IMR-90 (cell line): ENCODE measurements around the gene DNMT3B. TPM values are rescaled to one million over a fixed set of nuclear protein-coding genes. Genes with fewer than 3 reads are reported as not detected.
A peak's percentile ranks its signal among the peaks of the same experiment; 100 is the strongest.

Source experiments
- ATAC-seq: fragments of 200-7000 bp; cut with Tn5 transposase; 2 replicates; pipeline ENCODE4 v1.9.1; 2020; ENCODE audit warnings: low read depth, mild to moderate bottlenecking, moderate library complexity
- BruUV-seq: library from RNA; stranded (reverse); fragments of 400-500 nt; replicated peaks from 2 replicates; lab custom pipeline; 2021; lab: Mats Ljungman, UMichigan
- CTCF ChIA-PET: fragments of 300-600 bp; formaldehyde crosslinking; extraction: SDS; loops from one replicate; lab custom pipeline; 2021; ENCODE audit warnings: antibody characterized with exemption; lab: Yijun Ruan, JAX
- POLR2A ChIA-PET: fragments of 300-600 bp; sonication (Branson Sonifier 250); formaldehyde crosslinking; loops from one replicate; lab custom pipeline; 2022; ENCODE audit warnings: antibody characterized with exemption; ENCODE audit not compliant: unreplicated experiment; lab: Charles Lee
- DNase-seq: peaks from one replicate; pipeline ENCODE4 v3.0.0; 2013
- H2AFZ ChIP-seq: replicated peaks from 2 replicates; pipeline ENCODE3; 2013; ENCODE audit warnings: low read length, mild to moderate bottlenecking; ENCODE audit not compliant: poor library complexity
- H2AK5ac ChIP-seq: 2 replicates; pipeline ENCODE4 v1.6.1; 2013; ENCODE audit warnings: low read depth, low read length, inconsistent platforms
- H2AK9ac ChIP-seq: replicated peaks from 2 replicates; pipeline ENCODE3; 2013; ENCODE audit warnings: mild to moderate bottlenecking, low read depth, low read length, moderate library complexity; ENCODE audit not compliant: poor library complexity
- H2BK120ac ChIP-seq: 2 replicates; pipeline ENCODE4 v1.6.1; 2013; ENCODE audit warnings: low read depth, low read length, inconsistent platforms
- H2BK15ac ChIP-seq: 3 replicates; pipeline ENCODE4 v1.6.1; 2013; ENCODE audit warnings: low read depth, low read length, inconsistent platforms
- H2BK20ac ChIP-seq: 2 replicates; pipeline ENCODE4 v1.6.1; 2013; ENCODE audit warnings: low read depth, mild to moderate bottlenecking, inconsistent platforms, low read length, moderate library complexity
- H2BK5ac ChIP-seq: 2 replicates; pipeline ENCODE4 v1.6.1; 2013; ENCODE audit warnings: mild to moderate bottlenecking, low read depth, low read length, inconsistent platforms; ENCODE audit not compliant: poor library complexity, severe bottlenecking
- H3K14ac ChIP-seq: replicated peaks from 2 replicates; pipeline ENCODE4 v1.6.1; 2013; ENCODE audit warnings: low read depth, low read length, inconsistent platforms
- H3K18ac ChIP-seq: 2 replicates; pipeline ENCODE4 v1.6.1; 2013; ENCODE audit warnings: low read depth, low read length, control low read depth
- H3K23ac ChIP-seq: 2 replicates; pipeline ENCODE4 v1.6.1; 2013; ENCODE audit warnings: low read depth, low read length, inconsistent platforms
- H3K27ac ChIP-seq: 2 replicates; pipeline ENCODE4 v1.5.1; 2013; ENCODE audit warnings: mild to moderate bottlenecking, control low read depth, low read length; ENCODE audit not compliant: insufficient read depth
- H3K27me3 ChIP-seq: 2 replicates; pipeline ENCODE4 v1.6.1; 2013; ENCODE audit warnings: low read length; ENCODE audit not compliant: control insufficient read depth, insufficient read depth
- H3K36me3 ChIP-seq: 2 replicates; pipeline ENCODE4 v1.6.1; 2013; ENCODE audit warnings: low read length, mixed read lengths; ENCODE audit not compliant: control insufficient read depth, insufficient read depth
- H3K4ac ChIP-seq: 2 replicates; pipeline ENCODE4 v1.6.1; 2013; ENCODE audit warnings: low read depth, low read length, inconsistent platforms
- H3K4me1 ChIP-seq: 2 replicates; pipeline ENCODE4 v1.6.1; 2013; ENCODE audit warnings: low read length, mixed read lengths; ENCODE audit not compliant: control insufficient read depth, insufficient read depth
- H3K4me2 ChIP-seq: 2 replicates; pipeline ENCODE4 v1.6.1; 2013; ENCODE audit warnings: low read depth, mild to moderate bottlenecking, control low read depth, low read length, moderate library complexity
- H3K4me3 ChIP-seq: 2 replicates; pipeline ENCODE4 v1.5.1; 2013; ENCODE audit warnings: low read depth, mild to moderate bottlenecking, control low read depth, low read length, moderate library complexity; ENCODE audit not compliant: insufficient read depth
- H3K56ac ChIP-seq: 2 replicates; pipeline ENCODE4 v1.6.1; 2013; ENCODE audit warnings: low read length, inconsistent platforms; ENCODE audit not compliant: insufficient read depth; ENCODE audit errors: extremely low read depth
- H3K79me1 ChIP-seq, 2 experiments: 2 replicates each; pipeline ENCODE4 v1.6.1; 2013; ENCODE audit warnings: low read length in 2 of 2, inconsistent platforms in 1 of 2, low read depth in 1 of 2
- H3K9ac ChIP-seq: 2 replicates; pipeline ENCODE4 v1.6.1; 2013; ENCODE audit warnings: low read depth, low read length, control low read depth
- H3K9me1 ChIP-seq: 2 replicates; pipeline ENCODE4 v1.6.1; 2013; ENCODE audit warnings: low read length, inconsistent platforms; ENCODE audit not compliant: insufficient read depth
- H3K9me3 ChIP-seq: 2 replicates; pipeline ENCODE4 v1.6.1; 2013; ENCODE audit warnings: low read length; ENCODE audit not compliant: control insufficient read depth, insufficient read depth
- H4K20me1 ChIP-seq: 2 replicates; pipeline ENCODE4 v1.6.1; 2013; ENCODE audit warnings: low read length, inconsistent platforms; ENCODE audit not compliant: insufficient read depth
- H4K5ac ChIP-seq: 2 replicates; pipeline ENCODE4 v1.6.1; 2013; ENCODE audit warnings: mild to moderate bottlenecking, low read depth, low read length, control low read depth
- H4K8ac ChIP-seq, 2 experiments: 2 replicates each; pipeline ENCODE4 v1.6.1; 2013; ENCODE audit warnings: low read depth in 2 of 2, low read length in 2 of 2, control low read depth in 1 of 2, inconsistent platforms in 1 of 2
- H4K91ac ChIP-seq: 2 replicates; pipeline ENCODE4 v1.6.1; 2013; ENCODE audit warnings: low read depth, low read length, inconsistent platforms; ENCODE audit not compliant: insufficient read depth
- BHLHE40 ChIP-seq: fragments of 150-350 bp; IDR thresholded peaks from 2 replicates; pipeline ENCODE4 v1.6.1; 2016; ENCODE audit warnings: mild to moderate bottlenecking, low read depth, low read length
- CEBPB ChIP-seq: IDR thresholded peaks from 2 replicates; pipeline ENCODE4 v1.6.1; 2012; ENCODE audit warnings: low read depth, low read length, improper control_type of control experiment
- CHD1 ChIP-seq: IDR thresholded peaks from 2 replicates; pipeline ENCODE4 v1.6.1; 2012; ENCODE audit warnings: low read depth, low read length, improper control_type of control experiment
- FOS ChIP-seq: fragments of 150-350 bp; IDR thresholded peaks from 2 replicates; pipeline ENCODE4 v1.6.1; 2016; ENCODE audit warnings: low read depth, low read length
- MAFK ChIP-seq: IDR thresholded peaks from 2 replicates; pipeline ENCODE4 v1.6.1; 2012; ENCODE audit warnings: low read depth, low read length, improper control_type of control experiment
- MAZ ChIP-seq: IDR thresholded peaks from 2 replicates; pipeline ENCODE4 v1.6.1; 2012; ENCODE audit warnings: low read depth, mild to moderate bottlenecking, low read length, improper control_type of control experiment, moderate library complexity, borderline replicate concordance
- MXI1 ChIP-seq: IDR thresholded peaks from 2 replicates; pipeline ENCODE4 v1.6.1; 2012; ENCODE audit warnings: low read depth, mild to moderate bottlenecking, low read length, moderate library complexity, borderline replicate concordance
- NFE2L2 ChIP-seq: fragments of 150-350 bp; IDR thresholded peaks from 2 replicates; pipeline ENCODE4 v1.6.1; 2016; ENCODE audit warnings: low read depth, mild to moderate bottlenecking, low read length
- POLR2A ChIP-seq: IDR thresholded peaks from 2 replicates; pipeline ENCODE4 v1.6.1; 2012; ENCODE audit warnings: mild to moderate bottlenecking, low read depth, low read length
- RAD21 ChIP-seq: IDR thresholded peaks from 2 replicates; pipeline ENCODE4 v1.6.1; 2012; ENCODE audit warnings: low read length, improper control_type of control experiment
- RCOR1 ChIP-seq: IDR thresholded peaks from 2 replicates; pipeline ENCODE4 v1.6.1; 2012; ENCODE audit warnings: mild to moderate bottlenecking, low read length, improper control_type of control experiment; ENCODE audit not compliant: insufficient replicate concordance
- RFX5 ChIP-seq: IDR thresholded peaks from 2 replicates; pipeline ENCODE4 v1.8.0; 2012; ENCODE audit warnings: low read depth, mild to moderate bottlenecking, low read length, moderate library complexity
- SMC3 ChIP-seq: fragments of 150-350 bp; IDR thresholded peaks from 2 replicates; pipeline ENCODE4 v1.6.1; 2016; ENCODE audit warnings: low read depth, mild to moderate bottlenecking, antibody characterized with exemption, low read length, moderate library complexity
- WGBS, 2 experiments: methylation state at CpG; one replicate each; pipeline versions ENCODE4 v1.1.5 to v1.1.7; 2013; ENCODE audit warnings: missing lambda C conversion rate in 2 of 2; ENCODE audit not compliant: insufficient read length in 1 of 2; ENCODE audit errors: extremely low coverage in 2 of 2; 5-methylcytosine and 5-hydroxymethylcytosine counted together
- dilution Hi-C: fragments of 300-500 bp; cut with HindIII; formaldehyde crosslinking; loops from one replicate; pipeline ENCODE4 v1.14.3; 2018; ENCODE audit warnings: low sequenced_read_pairs; ENCODE audit not compliant: unreplicated experiment
- in situ Hi-C: fragments of 300-500 bp; cut with MboI; formaldehyde crosslinking; loops from 3 replicates; pipeline ENCODE4 v1.14.3; 2019; ENCODE audit warnings: low sequenced_read_pairs, inconsistent platforms, mixed read lengths
- intact Hi-C: fragments of 100-400 bp; cut with micrococcal nuclease; formaldehyde crosslinking; loops from 2 replicates; pipeline ENCODE4 v1.10.0; 2022
- polyA plus RNA-seq, 3 experiments: library from polyadenylated mRNA; depleted of rRNA; stranded (reverse); fragments of >200 nt; gene quantifications; 2 replicates each; pipeline ENCODE4 v1.2.3, GENCODE V29; 2012; ENCODE audit warnings: low replicate concordance in 1 of 3
- total RNA-seq: library from RNA; depleted of rRNA; stranded (reverse); fragments of >200 nt; gene quantifications from 2 replicates; pipeline ENCODE4 v1.2.3, GENCODE V29; 2012
- TF ChIP-seq, protein P1 (sequence below): conservative IDR thresholded peaks from 2 replicates; pipeline ENCODE4 v1.5.1; 2012; ENCODE audit warnings: mild to moderate bottlenecking, low read depth, low read length, improper control_type of control experiment
- TF ChIP-seq, protein P2 (sequence below): fragments of 150-350 bp; IDR thresholded peaks from 2 replicates; pipeline ENCODE4 v1.6.1; 2017; ENCODE audit warnings: mild to moderate bottlenecking, antibody characterized with exemption, low read length, low read depth
- TF ChIP-seq, protein P3 (sequence below): fragments of 150-350 bp; IDR thresholded peaks from 2 replicates; pipeline ENCODE4 v1.6.1; 2016; ENCODE audit warnings: low read depth, mild to moderate bottlenecking, low read length, moderate library complexity, borderline replicate concordance

The DNMT3B gene
- total and polyA plus RNA-seq, 2 of the 4 experiments (the other 2 are of a cell fraction) = 1.3 to 1.9 TPM

DNA sequence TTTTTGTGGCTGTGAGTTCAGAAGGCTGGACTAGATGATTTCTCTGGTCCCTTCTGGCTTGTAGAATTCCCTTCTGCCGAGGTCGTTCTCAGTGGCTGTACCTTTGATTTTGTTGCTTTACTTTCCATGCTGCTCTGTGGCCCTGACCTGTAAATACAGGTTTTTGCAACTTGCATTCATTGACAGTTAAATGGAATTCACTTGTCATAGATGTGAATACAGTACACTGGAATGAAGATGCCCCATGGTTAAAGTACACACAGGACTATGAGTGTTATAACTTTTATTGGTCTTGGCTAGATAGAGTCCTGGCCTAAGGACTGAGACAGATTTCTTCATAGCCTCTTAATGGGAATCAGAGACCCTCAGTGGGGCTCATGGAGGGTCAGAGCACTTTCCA is 83.6 kb downstream of the DNMT3B start:
- H3K79me1 ChIP-seq = peaks cover 28 to 76% of the 10 kb centered on the region in 2 experiments
- H4K20me1 ChIP-seq = peaks cover 44% of the 10 kb centered on the region
- ChIA-PET POLR2A (no interaction called here), CTCF (no interaction called here)
- in situ Hi-C loops (no loop called here), intact Hi-C loops (no loop called here), dilution Hi-C loops (no loop called here)
- no peak overlapping the region for H3K4me3 ChIP-seq
- BruUV-seq = no TSS peak
- H2AK5ac ChIP-seq = no peak overlapping the region
- no peak overlapping the region for H4K91ac ChIP-seq
- H4K5ac ChIP-seq = no peak overlapping the region
- no peak overlapping the region for H2BK5ac ChIP-seq
- no peak overlapping the region for H3K56ac ChIP-seq
- H3K14ac ChIP-seq = no peak overlapping the region
- H3K23ac ChIP-seq = no peak overlapping the region
- H4K8ac ChIP-seq = no peak overlapping the region
- ATAC-seq = peak; percentile 66
- no peak overlapping the region for H3K4me2 ChIP-seq
- H2BK20ac ChIP-seq = no peak overlapping the region
- peaks cover 42% of the 10 kb centered on the region for H3K36me3 ChIP-seq
- no peak overlapping the region for H3K4ac ChIP-seq
- H3K27me3 ChIP-seq = no peaks in the 10 kb centered on the region
- DNase-seq = peak; percentile 37
- no peak overlapping the region for H2BK120ac ChIP-seq
- no peak overlapping the region for H2AK9ac ChIP-seq
- H3K27ac ChIP-seq = no peak overlapping the region
- no peak overlapping the region for H2AFZ ChIP-seq
- WGBS, 2 experiments = no CpG with 5 or more reads among the region's 2 CpGs
- peaks cover 3% of the 10 kb centered on the region; the same call in 1 of the 2 replicates for H3K4me1 ChIP-seq
- peaks cover 8% of the 10 kb centered on the region; the same call in 1 of the 2 replicates for H3K9me1 ChIP-seq
- H3K9me3 ChIP-seq = no peaks in the 10 kb centered on the region
- no peak overlapping the region for H3K18ac ChIP-seq
- TF ChIP-seq BHLHE40 (no peak), MAFK (no peak), CHD1 (no peak), RAD21 (no peak), MAZ (no peak), POLR2A (no peak), CEBPB (no peak), NFE2L2 (no peak), MXI1 (no peak), RFX5 (no peak), SMC3 (no peak), RCOR1 (no peak), FOS (no peak)
- TF ChIP-seq, protein P1, sequence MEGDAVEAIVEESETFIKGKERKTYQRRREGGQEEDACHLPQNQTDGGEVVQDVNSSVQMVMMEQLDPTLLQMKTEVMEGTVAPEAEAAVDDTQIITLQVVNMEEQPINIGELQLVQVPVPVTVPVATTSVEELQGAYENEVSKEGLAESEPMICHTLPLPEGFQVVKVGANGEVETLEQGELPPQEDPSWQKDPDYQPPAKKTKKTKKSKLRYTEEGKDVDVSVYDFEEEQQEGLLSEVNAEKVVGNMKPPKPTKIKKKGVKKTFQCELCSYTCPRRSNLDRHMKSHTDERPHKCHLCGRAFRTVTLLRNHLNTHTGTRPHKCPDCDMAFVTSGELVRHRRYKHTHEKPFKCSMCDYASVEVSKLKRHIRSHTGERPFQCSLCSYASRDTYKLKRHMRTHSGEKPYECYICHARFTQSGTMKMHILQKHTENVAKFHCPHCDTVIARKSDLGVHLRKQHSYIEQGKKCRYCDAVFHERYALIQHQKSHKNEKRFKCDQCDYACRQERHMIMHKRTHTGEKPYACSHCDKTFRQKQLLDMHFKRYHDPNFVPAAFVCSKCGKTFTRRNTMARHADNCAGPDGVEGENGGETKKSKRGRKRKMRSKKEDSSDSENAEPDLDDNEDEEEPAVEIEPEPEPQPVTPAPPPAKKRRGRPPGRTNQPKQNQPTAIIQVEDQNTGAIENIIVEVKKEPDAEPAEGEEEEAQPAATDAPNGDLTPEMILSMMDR = no peak
- TF ChIP-seq, protein P2, sequence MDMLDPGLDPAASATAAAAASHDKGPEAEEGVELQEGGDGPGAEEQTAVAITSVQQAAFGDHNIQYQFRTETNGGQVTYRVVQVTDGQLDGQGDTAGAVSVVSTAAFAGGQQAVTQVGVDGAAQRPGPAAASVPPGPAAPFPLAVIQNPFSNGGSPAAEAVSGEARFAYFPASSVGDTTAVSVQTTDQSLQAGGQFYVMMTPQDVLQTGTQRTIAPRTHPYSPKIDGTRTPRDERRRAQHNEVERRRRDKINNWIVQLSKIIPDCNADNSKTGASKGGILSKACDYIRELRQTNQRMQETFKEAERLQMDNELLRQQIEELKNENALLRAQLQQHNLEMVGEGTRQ = no peak
- TF ChIP-seq, protein P3, sequence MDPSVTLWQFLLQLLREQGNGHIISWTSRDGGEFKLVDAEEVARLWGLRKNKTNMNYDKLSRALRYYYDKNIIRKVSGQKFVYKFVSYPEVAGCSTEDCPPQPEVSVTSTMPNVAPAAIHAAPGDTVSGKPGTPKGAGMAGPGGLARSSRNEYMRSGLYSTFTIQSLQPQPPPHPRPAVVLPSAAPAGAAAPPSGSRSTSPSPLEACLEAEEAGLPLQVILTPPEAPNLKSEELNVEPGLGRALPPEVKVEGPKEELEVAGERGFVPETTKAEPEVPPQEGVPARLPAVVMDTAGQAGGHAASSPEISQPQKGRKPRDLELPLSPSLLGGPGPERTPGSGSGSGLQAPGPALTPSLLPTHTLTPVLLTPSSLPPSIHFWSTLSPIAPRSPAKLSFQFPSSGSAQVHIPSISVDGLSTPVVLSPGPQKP = no peak
- H3K9ac ChIP-seq = no peak overlapping the region
- no peak overlapping the region for H2BK15ac ChIP-seq
